Astrocyte (in vitro differentiated cells and primary cell): ENCODE results near the gene PFKL. TPM values are rescaled to one million over a fixed set of nuclear protein-coding genes. Genes with fewer than 3 reads are reported as not detected.

Source experiments
- DNase-seq: peaks from one replicate; pipeline ENCODE4 v3.0.0-alpha.2; 2010; ENCODE audit warnings: low read depth
- FAIRE-seq: peaks from 2 replicates; lab custom pipeline; 2011; peaks lifted over from hg19 to GRCh38; lab: Jason Lieb, UNC
- H2AFZ ChIP-seq: 2 replicates; pipeline ENCODE4 v1.6.0; 2012; ENCODE audit warnings: low read depth, low read length, inconsistent platforms
- H3K27ac ChIP-seq: 2 replicates; pipeline ENCODE4 v1.5.1; 2011; ENCODE audit warnings: low read depth, low read length, inconsistent platforms
- H3K27me3 ChIP-seq: 2 replicates; pipeline ENCODE4 v1.6.0; 2011; ENCODE audit warnings: low read length, inconsistent platforms; ENCODE audit not compliant: insufficient read depth
- H3K36me3 ChIP-seq: 2 replicates; pipeline ENCODE4 v1.5.1; 2011; ENCODE audit warnings: low read length, inconsistent platforms; ENCODE audit not compliant: insufficient read depth
- H3K4me1 ChIP-seq: 2 replicates; pipeline ENCODE4 v1.5.1; 2011; ENCODE audit warnings: low read length, inconsistent platforms; ENCODE audit not compliant: insufficient read depth
- H3K4me2 ChIP-seq: 2 replicates; pipeline ENCODE4 v1.6.0; 2012; ENCODE audit warnings: low read length, inconsistent platforms
- H3K4me3 ChIP-seq: 2 replicates; pipeline ENCODE4 v1.5.1; 2011; ENCODE audit warnings: low read depth, mild to moderate bottlenecking, low read length, inconsistent platforms; ENCODE audit not compliant: insufficient read depth
- H3K79me2 ChIP-seq: 2 replicates; pipeline ENCODE4 v1.6.0; 2012; ENCODE audit warnings: mild to moderate bottlenecking, low read length, inconsistent platforms; ENCODE audit not compliant: insufficient read depth
- H3K9ac ChIP-seq: 2 replicates; pipeline ENCODE4 v1.6.0; 2012; ENCODE audit warnings: mild to moderate bottlenecking, low read length, inconsistent platforms
- H3K9me3 ChIP-seq: 2 replicates; pipeline ENCODE4 v1.5.1; 2012; ENCODE audit warnings: low read depth, mild to moderate bottlenecking, low read length, inconsistent platforms; ENCODE audit not compliant: insufficient read depth
- H4K20me1 ChIP-seq: 2 replicates; pipeline ENCODE4 v1.6.0; 2012; ENCODE audit warnings: low read length, inconsistent platforms; ENCODE audit not compliant: insufficient read depth
- H3K27ac Mint-ChIP-seq: one replicate; pipeline ENCODE4 v1.8.0; 2021; ENCODE audit warnings: mild to moderate bottlenecking, mixed read lengths; ENCODE audit not compliant: unreplicated experiment
- H3K27me3 Mint-ChIP-seq: one replicate; pipeline ENCODE4 v1.8.0; 2021; ENCODE audit warnings: low read depth, mixed read lengths; ENCODE audit not compliant: unreplicated experiment
- H3K36me3 Mint-ChIP-seq: one replicate; pipeline ENCODE4 v1.8.0; 2021; ENCODE audit warnings: low read depth, mixed read lengths; ENCODE audit not compliant: unreplicated experiment
- H3K4me1 Mint-ChIP-seq: one replicate; pipeline ENCODE4 v1.8.0; 2021; ENCODE audit warnings: low read depth, mixed read lengths; ENCODE audit not compliant: unreplicated experiment
- H3K4me3 Mint-ChIP-seq: one replicate; pipeline ENCODE4 v1.8.0; 2021; ENCODE audit warnings: mild to moderate bottlenecking, moderate library complexity, mixed read lengths; ENCODE audit not compliant: unreplicated experiment
- H3K9me3 Mint-ChIP-seq: one replicate; pipeline ENCODE4 v1.8.0; 2021; ENCODE audit warnings: mild to moderate bottlenecking, mixed read lengths; ENCODE audit not compliant: unreplicated experiment
- CTCF ChIP-seq: IDR thresholded peaks from 2 replicates; pipeline ENCODE4 v1.5.1; 2011; ENCODE audit warnings: low read depth, mild to moderate bottlenecking, inconsistent platforms, low read length, moderate library complexity; ENCODE audit not compliant: insufficient read depth
- EZH2 ChIP-seq: IDR thresholded peaks from 2 replicates; pipeline ENCODE4 v1.6.1; 2012; ENCODE audit warnings: mild to moderate bottlenecking, low read length, inconsistent platforms; ENCODE audit not compliant: insufficient read depth
- total RNA-seq: library from RNA; stranded (reverse); gene quantifications from 2 replicates; pipeline ENCODE4 v1.2.1, GENCODE V29; 2021

The PFKL gene
- total RNA-seq, 1 donor from 2014 or later = 109 TPM

GRCh38 chr21:44317871-44318270 is 18.0 kb downstream of the PFKL start:
- no peak overlapping the region for H3K9ac ChIP-seq
- H3K27me3 ChIP-seq = no peaks in the 10 kb centered on the region
- no peak overlapping the region for H3K27ac Mint-ChIP-seq
- DNase-seq (no peak), FAIRE-seq (no peak)
- no peaks in the 10 kb centered on the region for H3K27me3 Mint-ChIP-seq
- H3K4me2 ChIP-seq = no peak overlapping the region
- H3K4me3 ChIP-seq = no peak overlapping the region
- H3K36me3 Mint-ChIP-seq = peaks cover 6% of the 10 kb centered on the region
- no peaks in the 10 kb centered on the region for H3K36me3 ChIP-seq
- H3K4me1 ChIP-seq = no peaks in the 10 kb centered on the region
- no peaks in the 10 kb centered on the region for H3K4me1 Mint-ChIP-seq
- TF ChIP-seq CTCF (no peak), EZH2 (no peak)
- no peaks in the 10 kb centered on the region for H3K9me3 Mint-ChIP-seq
- no peak overlapping the region for H3K4me3 Mint-ChIP-seq
- H2AFZ ChIP-seq = no peak overlapping the region
- peaks cover 4% of the 10 kb centered on the region for H4K20me1 ChIP-seq
- no peaks in the 10 kb centered on the region for H3K9me3 ChIP-seq
- no peaks in the 10 kb centered on the region for H3K79me2 ChIP-seq
- H3K27ac ChIP-seq = no peak overlapping the region

DNA sequence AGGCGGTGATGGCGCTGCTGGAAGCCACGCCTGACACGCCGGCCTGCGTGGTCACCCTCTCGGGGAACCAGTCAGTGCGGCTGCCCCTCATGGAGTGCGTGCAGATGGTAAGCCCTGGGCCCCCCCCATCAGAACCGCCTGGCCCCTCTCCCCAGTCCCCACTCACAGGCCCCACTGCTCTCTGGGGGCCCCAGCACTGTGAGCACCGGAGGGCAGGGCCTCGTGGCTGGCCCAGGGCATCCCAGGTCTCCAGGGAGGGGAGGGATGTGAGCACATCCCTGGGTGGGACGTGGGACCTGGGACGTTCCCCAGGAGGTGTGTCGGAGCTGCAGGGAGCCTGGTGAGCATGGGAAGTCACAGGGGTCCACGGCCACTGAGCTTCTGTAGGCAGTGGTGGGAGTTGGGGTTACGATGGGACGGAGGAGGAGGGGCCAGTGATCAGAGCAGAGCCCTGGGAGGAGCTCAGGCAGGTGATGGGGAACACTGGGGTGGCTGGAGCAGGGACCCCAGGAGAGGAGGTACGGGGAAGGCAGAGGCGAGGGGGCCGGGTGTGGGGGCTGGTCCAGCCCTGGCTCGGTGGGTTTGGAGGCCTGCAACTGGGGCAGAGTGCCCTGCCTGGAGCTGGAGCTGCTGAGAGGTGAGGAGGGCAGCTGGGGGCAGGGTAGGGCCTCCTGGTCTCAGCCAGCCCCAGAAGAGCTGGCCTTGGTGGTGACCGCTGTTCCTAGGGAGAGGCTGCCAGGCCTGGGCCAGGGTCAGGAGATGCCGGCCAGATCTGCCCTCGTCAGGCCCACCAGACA is 18.8 kb downstream of the PFKL start:
- FAIRE-seq = no peak
- Mint-ChIP-seq H3K27ac (no peak overlapping the region), H3K9me3 (no peaks in the 10 kb centered on the region), H3K4me1 (no peaks in the 10 kb centered on the region), H3K36me3 (peaks cover 6% of the 10 kb centered on the region), H3K27me3 (no peaks in the 10 kb centered on the region), H3K4me3 (no peak overlapping the region)
- H4K20me1 ChIP-seq = peaks cover 4% of the 10 kb centered on the region
- H3K4me3 ChIP-seq = no peak overlapping the region
- H3K4me1 ChIP-seq = no peaks in the 10 kb centered on the region
- TF ChIP-seq CTCF (no peak), EZH2 (no peak)
- no peak overlapping the region for H2AFZ ChIP-seq
- H3K9me3 ChIP-seq = no peaks in the 10 kb centered on the region
- no peak for DNase-seq
- no peak overlapping the region for H3K27ac ChIP-seq
- H3K27me3 ChIP-seq = no peaks in the 10 kb centered on the region
- no peaks in the 10 kb centered on the region for H3K36me3 ChIP-seq
- no peaks in the 10 kb centered on the region for H3K79me2 ChIP-seq
- no peak overlapping the region for H3K4me2 ChIP-seq
- no peak overlapping the region for H3K9ac ChIP-seq

GRCh38 chr21:44319407-44320065 is 19.7 kb downstream of the PFKL start:
- no peak overlapping the region for H3K27ac Mint-ChIP-seq
- H3K36me3 ChIP-seq = no peaks in the 10 kb centered on the region
- no peak overlapping the region for H3K4me2 ChIP-seq
- no peak overlapping the region for H3K27ac ChIP-seq
- H3K4me3 ChIP-seq = no peak overlapping the region
- H3K4me1 ChIP-seq = no peaks in the 10 kb centered on the region
- DNase-seq (no peak), FAIRE-seq (no peak)
- H3K79me2 ChIP-seq = no peaks in the 10 kb centered on the region
- no peaks in the 10 kb centered on the region for H3K27me3 Mint-ChIP-seq
- H3K4me1 Mint-ChIP-seq = no peaks in the 10 kb centered on the region
- TF ChIP-seq EZH2 (no peak), CTCF (no peak)
- H3K4me3 Mint-ChIP-seq = no peak overlapping the region
- no peak overlapping the region for H2AFZ ChIP-seq
- no peaks in the 10 kb centered on the region for H3K9me3 Mint-ChIP-seq
- peaks cover 6% of the 10 kb centered on the region for H3K36me3 Mint-ChIP-seq
- no peak overlapping the region for H3K9ac ChIP-seq
- H4K20me1 ChIP-seq = peaks cover 4% of the 10 kb centered on the region
- no peaks in the 10 kb centered on the region for H3K27me3 ChIP-seq
- H3K9me3 ChIP-seq = no peaks in the 10 kb centered on the region
